Right renal pelvis (tissue), 4 donors: ENCODE data around the gene FGD4. TPM values are rescaled to one million over a fixed set of nuclear protein-coding genes. Genes with fewer than 3 reads are reported as not detected.

Source experiments
- DNase-seq, 4 donors: peaks; one replicate each; pipeline ENCODE4 v3.0.0-alpha.2; 2013; ENCODE audit warnings: low read depth in 4 of 4, low spot score in 3 of 4, missing footprints in 1 of 4
- polyA plus RNA-seq, 4 donors: library from polyadenylated mRNA; unstranded; fragments of 120-200 nt; gene quantifications; one replicate each; pipeline ENCODE4 v1.2.1, GENCODE V29; 2013; ENCODE audit not compliant: insufficient read length in 4 of 4

The FGD4 gene
- polyA plus RNA-seq, 4 donors = 14.0 to 19.3 (median 17.8) TPM

GRCh38 chr12:32596030-32596429 lies 196.7 kb downstream of the FGD4 start:
- DNase-seq = no peak

- DNase-seq = no peak
These were observed 199.3 kb downstream of the FGD4 start for GRCh38 chr12:32598688-32599087.

- DNase-seq = no peak
These were observed 201.3 kb downstream of the FGD4 start for GRCh38 chr12:32600681-32601080.

GRCh38 chr12:32603071-32603470 lies 203.7 kb downstream of the FGD4 start:
- no peak for DNase-seq

- no peak for DNase-seq
These were observed 204.5 kb downstream of the FGD4 start for GRCh38 chr12:32603858-32604257.

GRCh38 chr12:32604565-32604964 lies 205.2 kb downstream of the FGD4 start:
- DNase-seq = no peak

GRCh38 chr12:32605326-32606095 lies 206.2 kb downstream of the FGD4 start:
- no peak for DNase-seq

- DNase-seq = no peak
These were observed 207.1 kb downstream of the FGD4 start for GRCh38 chr12:32606443-32606842.

- no peak for DNase-seq
These were observed 210.6 kb downstream of the FGD4 start for GRCh38 chr12:32609966-32610365.

- no peak for DNase-seq
These were observed 212.6 kb downstream of the FGD4 start for GRCh38 chr12:32611986-32612385.

- DNase-seq = no peak
These were observed 213.6 kb downstream of the FGD4 start for GRCh38 chr12:32612658-32613614.

GRCh38 chr12:32615441-32615840 lies 216.1 kb downstream of the FGD4 start:
- DNase-seq = no peak

GRCh38 chr12:32617534-32617933 lies 218.2 kb downstream of the FGD4 start:
- no peak for DNase-seq

- DNase-seq = no peak
These were observed 218.8 kb downstream of the FGD4 start for GRCh38 chr12:32618115-32618514.

- no peak for DNase-seq
These were observed 228.6 kb downstream of the FGD4 start for GRCh38 chr12:32627976-32628375.

GRCh38 chr12:32641287-32641901 lies 242.0 kb downstream of the FGD4 start:
- DNase-seq = no peak

- DNase-seq = no peak
These were observed 245.1 kb downstream of the FGD4 start for GRCh38 chr12:32644431-32644830.

GRCh38 chr12:32647275-32647674 lies 247.9 kb downstream of the FGD4 start:
- no peak for DNase-seq

GRCh38 chr12:32650508-32650907 lies 251.2 kb downstream of the FGD4 start:
- DNase-seq = no peak

GRCh38 chr12:32651151-32651955 lies 252.0 kb downstream of the FGD4 start:
- no peak for DNase-seq

GRCh38 chr12:32651956-32652210 lies 252.5 kb downstream of the FGD4 start:
- no peak for DNase-seq
